Aorta (tissue), 5 donors: ENCODE data around the gene SIPA1L3. TPM values are rescaled to one million over a fixed set of nuclear protein-coding genes. Genes with fewer than 3 reads are reported as not detected.
A peak's percentile ranks its signal among the peaks of the same experiment; 100 is the strongest.

Experiments
- ATAC-seq: fragments of 200-7000 bp; cut with Tn5 transposase; one replicate; pipeline ENCODE4 v1.9.1; 2022; ENCODE audit warnings: moderate library complexity; ENCODE audit not compliant: low FRiP score
- DNase-seq, 2 donors: peaks; one replicate each; pipeline ENCODE4 v3.0.0-alpha.2; 2020
- H3K27ac ChIP-seq, 2 donors: one replicate each; pipeline ENCODE4 v1.5.1; 2013; ENCODE audit warnings: low read length in 2 of 2, mild to moderate bottlenecking in 2 of 2, moderate library complexity in 2 of 2, control low read depth in 1 of 2, inconsistent platforms in 1 of 2, low read depth in 1 of 2
- H3K27me3 ChIP-seq, 2 donors: one replicate each; pipeline ENCODE4 v1.6.1; 2013; ENCODE audit warnings: control low read depth in 1 of 2, low read length in 1 of 2, mild to moderate bottlenecking in 1 of 2, moderate library complexity in 1 of 2; ENCODE audit not compliant: insufficient read depth in 2 of 2, control insufficient read depth in 1 of 2
- H3K36me3 ChIP-seq, 2 donors: one replicate each; pipeline ENCODE4 v1.6.1; 2013; ENCODE audit warnings: control low read depth in 1 of 2, low read length in 1 of 2, mild to moderate bottlenecking in 1 of 2; ENCODE audit not compliant: insufficient read depth in 2 of 2, control insufficient read depth in 1 of 2
- H3K4me1 ChIP-seq, 2 donors: one replicate each; pipeline ENCODE4 v1.6.1; 2013; ENCODE audit warnings: low read length in 2 of 2, control low read depth in 1 of 2, mild to moderate bottlenecking in 1 of 2, moderate library complexity in 1 of 2; ENCODE audit not compliant: insufficient read depth in 2 of 2, control insufficient read depth in 1 of 2
- H3K4me3 ChIP-seq, 2 donors: one replicate each; pipeline ENCODE4 v1.5.1; 2013; ENCODE audit warnings: low read length in 2 of 2, control low read depth in 1 of 2, mild to moderate bottlenecking in 1 of 2
- H3K9me3 ChIP-seq: one replicate; pipeline ENCODE4 v1.6.1; 2013; ENCODE audit warnings: mild to moderate bottlenecking, low read length; ENCODE audit not compliant: control insufficient read depth
- WGBS, 2 donors: extraction: QIAGEN DNeasy Blood & Tissue Kit; methylation state at CpG; one replicate each; pipeline ENCODE4 v1.1.7; 2013; 5-methylcytosine and 5-hydroxymethylcytosine counted together
- intact Hi-C, 2 donors: fragments of 100-400 bp; cut with DNase I; formaldehyde crosslinking; loops; one replicate each; pipeline versions ENCODE4 v1.14.2 to v1.15.0; 2022
- polyA plus RNA-seq, 2 donors: library from polyadenylated mRNA; stranded (reverse); fragments of 200-250 nt; gene quantifications; one replicate each; pipeline ENCODE4 v1.2.3, GENCODE V29; 2013
- total RNA-seq, 2 donors: library from RNA; stranded (reverse); fragmentation: NEBNext Ultra II Directional; extraction: Animal tissue kit (Norgen Biotek cat#: 25700); gene quantifications; one replicate each; pipeline ENCODE4 v1.2.1, GENCODE V29; 2021
- donor health status: healthy with polysubstance abuse.
- donor health status: Bipolar disorder and iron deficiency.
- donor health status: DM: no; HTN: no; CAD: no.
- donor health status: DM: no; HTN: no; CAD: no.
- donor health status: DM: yes; HTN: yes; CAD: no.

Gene SIPA1L3
- total and polyA plus RNA-seq, 4 donors = 1.3 to 20.9 (median 11.2) TPM

DNA sequence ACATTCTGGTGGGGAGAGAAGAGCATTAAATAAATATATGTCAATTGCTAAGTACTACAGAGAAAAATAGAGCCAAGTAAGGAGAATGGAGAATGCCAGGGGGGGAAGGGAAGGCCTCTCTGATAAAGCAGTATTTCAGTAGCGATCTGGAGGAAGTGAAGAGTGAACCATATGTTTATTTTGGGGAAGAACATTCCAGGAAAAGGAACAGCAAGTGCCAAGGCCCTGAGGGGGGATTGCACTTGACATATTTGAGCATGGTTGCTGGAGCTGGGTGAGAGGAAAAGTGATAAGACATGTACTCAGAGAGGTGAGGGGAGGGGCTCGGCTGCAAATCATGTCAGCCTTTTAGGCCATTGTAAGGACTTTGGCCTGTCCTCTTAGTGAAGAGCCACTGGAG, 31.0 kb upstream of the SIPA1L3 start:
- Histone ChIP-seq H3K9me3 (no peaks in the 10 kb centered on the region), H3K4me1 (no peaks in the 10 kb centered on the region), H3K36me3 (no peaks in the 10 kb centered on the region), H3K27ac (no peak overlapping the region), H3K27me3 (no peaks in the 10 kb centered on the region), H3K4me3 (no peak overlapping the region)
- intact Hi-C loops = no loop called here
- ATAC-seq (no peak), DNase-seq (no peak)
- 41 to 46% methylated on average over 2 of the region's 2 CpGs for WGBS, 2 donors

- no peak for ATAC-seq
- Histone ChIP-seq H3K27ac (no peak overlapping the region), H3K4me1 (no peaks in the 10 kb centered on the region), H3K36me3 (no peaks in the 10 kb centered on the region), H3K27me3 (no peaks in the 10 kb centered on the region), H3K4me3 (no peak overlapping the region), H3K9me3 (peaks cover 2% of the 10 kb centered on the region)
- WGBS, 2 donors = 76 to 86% methylated on average over 3 of the region's 3 CpGs
- intact Hi-C loops = no loop called here
- DNase-seq = no peak
Observed at GRCh38 chr19:37877147-37877546, 29.9 kb upstream of the SIPA1L3 start.

DNA sequence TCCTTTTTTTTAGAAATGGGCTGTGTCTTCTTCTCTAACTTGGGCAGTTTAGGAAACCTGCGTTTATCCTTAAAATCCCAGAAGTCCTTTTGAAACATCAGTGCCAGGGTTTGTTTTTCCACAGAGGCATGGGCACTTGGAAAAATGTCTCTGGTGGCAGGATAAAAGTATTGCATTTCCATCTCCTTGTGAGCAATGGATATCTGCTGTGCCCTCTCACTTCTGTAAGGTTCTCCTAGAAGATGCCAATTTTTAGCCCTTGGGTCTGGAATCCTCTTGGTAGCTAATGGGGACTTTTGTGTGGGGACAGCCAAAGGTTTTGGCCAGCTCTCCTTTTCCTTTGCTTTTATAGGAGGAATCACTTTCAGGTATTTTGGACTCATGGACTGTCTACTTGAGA, 21.6 kb upstream of the SIPA1L3 start:
- WGBS, 2 donors = 86 to 91% methylated on average over 1 of the region's 1 CpG
- H3K27ac ChIP-seq = no peak overlapping the region
- no peaks in the 10 kb centered on the region for H3K4me1 ChIP-seq
- peaks cover 8% of the 10 kb centered on the region for H3K9me3 ChIP-seq
- ATAC-seq = no peak
- intact Hi-C loops = no loop called here
- DNase-seq = no peak
- H3K36me3 ChIP-seq = no peaks in the 10 kb centered on the region
- H3K4me3 ChIP-seq = no peak overlapping the region
- peaks cover 0 to 4% of the 10 kb centered on the region in 2 donors for H3K27me3 ChIP-seq

GRCh38 chr19:37886571-37886970, 20.4 kb upstream of the SIPA1L3 start:
- DNase-seq (no peak), ATAC-seq (no peak)
- WGBS, 2 donors = 65 to 74% methylated on average over 1 of the region's 1 CpG
- Histone ChIP-seq H3K9me3 (peaks cover 8% of the 10 kb centered on the region), H3K27ac (no peak overlapping the region), H3K36me3 (no peaks in the 10 kb centered on the region), H3K4me1 (no peaks in the 10 kb centered on the region), H3K27me3 (peaks cover 0 to 4% of the 10 kb centered on the region in 2 donors), H3K4me3 (no peak overlapping the region)
- intact Hi-C loops = no loop called here

GRCh38 chr19:37893845-37894575, 13.0 kb upstream of the SIPA1L3 start:
- ATAC-seq = no peak
- Histone ChIP-seq H3K4me1 (no peaks in the 10 kb centered on the region), H3K27me3 (no peaks in the 10 kb centered on the region), H3K36me3 (no peaks in the 10 kb centered on the region), H3K4me3 (no peak overlapping the region), H3K27ac (no peak overlapping the region), H3K9me3 (no peaks in the 10 kb centered on the region)
- DNase-seq = peak in 1 of 2 donors; percentile 9
- intact Hi-C loops = no loop called here
- WGBS, 2 donors = 85 to 86% methylated on average over 11 of the region's 11 CpGs

DNA sequence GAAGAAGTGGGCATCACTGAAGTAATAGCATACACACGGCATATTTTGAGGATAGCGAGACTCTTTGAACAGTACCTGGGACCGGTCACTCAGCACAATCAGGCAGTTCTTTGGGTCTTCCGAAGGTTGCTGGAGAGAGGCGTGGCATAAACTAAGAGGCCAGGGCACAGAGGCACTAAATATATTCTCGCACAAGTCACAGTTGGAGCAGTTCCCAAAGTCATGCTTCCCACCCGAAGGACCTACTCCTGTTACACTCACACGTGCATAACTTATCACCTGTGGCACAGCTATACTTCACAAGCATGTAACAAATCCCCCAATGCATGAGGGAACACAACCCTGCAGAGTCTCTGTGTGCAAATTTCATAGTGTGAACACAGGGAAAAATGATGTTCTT, 10.8 kb upstream of the SIPA1L3 start:
- intact Hi-C loops = no loop called here
- no peak overlapping the region for H3K27ac ChIP-seq
- H3K27me3 ChIP-seq = no peaks in the 10 kb centered on the region
- no peak overlapping the region for H3K4me3 ChIP-seq
- WGBS, 2 donors = 69 to 74% methylated on average over 8 of the region's 8 CpGs
- DNase-seq (no peak), ATAC-seq (no peak)
- H3K9me3 ChIP-seq = no peaks in the 10 kb centered on the region
- no peaks in the 10 kb centered on the region for H3K36me3 ChIP-seq
- H3K4me1 ChIP-seq = no peaks in the 10 kb centered on the region

DNA sequence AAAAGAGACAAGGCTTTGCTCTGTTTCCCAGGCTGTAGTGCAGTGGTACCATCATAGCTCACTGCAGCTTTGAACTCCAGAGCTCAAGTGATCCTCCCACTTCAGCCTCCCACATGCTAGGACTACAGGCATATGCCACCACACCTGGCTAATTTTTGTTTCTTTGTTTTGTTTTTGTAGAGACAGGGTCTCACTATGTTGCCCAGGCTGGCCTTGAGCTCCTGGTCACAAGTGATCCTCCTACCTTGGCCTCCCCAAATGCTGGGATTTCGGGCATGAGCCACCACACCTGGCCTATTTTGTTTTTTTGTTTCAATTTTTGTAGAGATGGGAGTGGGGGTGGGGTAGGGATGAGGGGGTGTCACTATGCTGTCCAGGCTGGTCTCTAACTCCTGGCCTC, 7.6 kb upstream of the SIPA1L3 start:
- no peaks in the 10 kb centered on the region for H3K9me3 ChIP-seq
- no peak overlapping the region for H3K27ac ChIP-seq
- no peaks in the 10 kb centered on the region for H3K36me3 ChIP-seq
- 95 to 100% methylated on average over 1 of the region's 1 CpG for WGBS, 2 donors
- H3K4me1 ChIP-seq = no peaks in the 10 kb centered on the region
- no peaks in the 10 kb centered on the region for H3K27me3 ChIP-seq
- ATAC-seq (no peak), DNase-seq (peak in 1 of 2 donors; percentile 23)
- intact Hi-C loops = no loop called here
- H3K4me3 ChIP-seq = no peak overlapping the region

GRCh38 chr19:37899966-37900365, 7.0 kb upstream of the SIPA1L3 start:
- no peaks in the 10 kb centered on the region for H3K36me3 ChIP-seq

GRCh38 chr19:37902668-37903067, 4.3 kb upstream of the SIPA1L3 start:
- 0% methylated on average over 4 of the region's 4 CpGs for WGBS, 2 donors
- DNase-seq (peak; percentile 79 to 90), ATAC-seq (no peak)
- H3K4me1 ChIP-seq = no peaks in the 10 kb centered on the region
- no peaks in the 10 kb centered on the region for H3K36me3 ChIP-seq
- H3K4me3 ChIP-seq = no peak overlapping the region
- H3K27ac ChIP-seq = no peak overlapping the region
- H3K9me3 ChIP-seq = no peaks in the 10 kb centered on the region
- H3K27me3 ChIP-seq = no peaks in the 10 kb centered on the region
- intact Hi-C loops = loop anchor here (5.0 to 10.0 kb wide), 4 partner anchors 192 to 432 kb away; partner anchors contain the start of genes CATSPERG (in 1 of the 2) and DPF1 (in 1 of the 2)

More at GRCh38 chr19:37899966-37900365, 7.0 kb upstream of the SIPA1L3 start:
- intact Hi-C loops = loop anchor here (5.0 to 10.0 kb wide), 4 partner anchors 195 to 435 kb away; partner anchors contain the start of genes CATSPERG (in 1 of the 2) and DPF1 (in 1 of the 2)
- ATAC-seq (no peak), DNase-seq (no peak)
- Histone ChIP-seq H3K4me1 (no peaks in the 10 kb centered on the region), H3K27me3 (no peaks in the 10 kb centered on the region), H3K27ac (no peak overlapping the region), H3K9me3 (no peaks in the 10 kb centered on the region), H3K4me3 (no peak overlapping the region)
- 82 to 90% methylated on average over 2 of the region's 2 CpGs for WGBS, 2 donors
